H1 (cell line): ENCODE measurements around the gene SHMT2. TPM values are rescaled to one million over a fixed set of nuclear protein-coding genes. Genes with fewer than 3 reads are reported as not detected.
A peak's percentile ranks its signal among the peaks of the same experiment; 100 is the strongest.

Experiments
- CTCF ChIA-PET: fragments of 300-600 bp; sonication (Branson Sonifier 250); formaldehyde crosslinking; loops from one replicate; lab custom pipeline; 2021; ENCODE audit not compliant: partially characterized antibody; lab: Charles Lee
- POLR2A ChIA-PET: fragments of 300-600 bp; sonication (Branson Sonifier 250); formaldehyde crosslinking; loops from one replicate; lab custom pipeline; 2021; ENCODE audit warnings: inconsistent platforms; ENCODE audit not compliant: partially characterized antibody; lab: Charles Lee
- DNase-seq, 2 experiments: peaks; one replicate each; pipeline versions ENCODE4 v3.0.0 to v3.0.0-alpha.2; 2010 to 2022; ENCODE audit warnings: low spot score in 2 of 2, low read depth in 1 of 2, mixed read lengths in 1 of 2
- FAIRE-seq: peaks from 2 replicates; lab custom pipeline; 2011; peaks lifted over from hg19 to GRCh38; lab: Jason Lieb, UNC
- H2AFZ ChIP-seq: 2 replicates; pipeline ENCODE4 v1.8.1; 2012; ENCODE audit warnings: low read length, inconsistent platforms
- H2AK5ac ChIP-seq: 2 replicates; pipeline ENCODE4 v1.6.1; 2013; ENCODE audit warnings: low read depth, low read length
- H2BK120ac ChIP-seq: replicated peaks from 2 replicates; pipeline ENCODE3; 2013; ENCODE audit warnings: low read depth, low read length, inconsistent platforms
- H2BK12ac ChIP-seq: 2 replicates; pipeline ENCODE4 v1.6.1; 2013; ENCODE audit warnings: low read depth, low read length
- H2BK15ac ChIP-seq: 2 replicates; pipeline ENCODE4 v1.6.1; 2013; ENCODE audit warnings: low read length
- H2BK20ac ChIP-seq: 2 replicates; pipeline ENCODE4 v1.6.1; 2013; ENCODE audit warnings: low read length
- H2BK5ac ChIP-seq: 2 replicates; pipeline ENCODE4 v1.6.1; 2013; ENCODE audit warnings: low read depth, low read length
- H3K14ac ChIP-seq: 2 replicates; pipeline ENCODE4 v1.6.1; 2013; ENCODE audit warnings: inconsistent platforms; ENCODE audit not compliant: insufficient read length
- H3K18ac ChIP-seq: 2 replicates; pipeline ENCODE4 v1.6.1; 2013; ENCODE audit warnings: low read length; ENCODE audit errors: extremely low read depth
- H3K23ac ChIP-seq: 2 replicates; pipeline ENCODE4 v1.6.1; 2013; ENCODE audit warnings: inconsistent platforms; ENCODE audit not compliant: insufficient read length
- H3K23me2 ChIP-seq: 2 replicates; pipeline ENCODE4 v1.6.1; 2013; ENCODE audit warnings: low read depth, low read length
- H3K27ac ChIP-seq: 2 replicates; pipeline ENCODE4 v1.6.1; 2011; ENCODE audit warnings: low read depth, low read length, inconsistent platforms
- H3K27me3 ChIP-seq, 4 experiments: replicated peaks in 1 of 4; 1 replicate in 1 of 4; 2 replicates in 3 of 4; pipeline versions ENCODE4 v1.6.1 to v1.8.1; 2011 to 2013; ENCODE audit warnings: low read length in 3 of 4, mild to moderate bottlenecking in 3 of 4, inconsistent platforms in 2 of 4, mixed read lengths in 2 of 4, moderate library complexity in 1 of 4; ENCODE audit not compliant: control insufficient read depth in 3 of 4, insufficient read depth in 3 of 4; ENCODE audit errors: extremely low read depth in 1 of 4
- H3K36me3 ChIP-seq, 4 experiments: 2 replicates each; pipeline versions ENCODE4 v1.6.1 to v1.8.1; 2011 to 2013; ENCODE audit warnings: mild to moderate bottlenecking in 4 of 4, low read length in 3 of 4, moderate library complexity in 2 of 4, control low read depth in 1 of 4, inconsistent platforms in 1 of 4; ENCODE audit not compliant: insufficient read depth in 4 of 4, control insufficient read depth in 2 of 4
- H3K4ac ChIP-seq: replicated peaks from 2 replicates; pipeline ENCODE3; 2013; ENCODE audit warnings: low read length, low read depth, mixed read lengths, inconsistent platforms; ENCODE audit not compliant: insufficient read length
- H3K4me1 ChIP-seq, 4 experiments: replicated peaks in 1 of 4; 1 replicate in 1 of 4; 2 replicates in 3 of 4; pipeline versions ENCODE4 v1.6.1 to v1.8.1; 2011 to 2013; ENCODE audit warnings: low read length in 3 of 4, inconsistent platforms in 2 of 4, mixed read lengths in 1 of 4; ENCODE audit not compliant: insufficient read depth in 4 of 4, control insufficient read depth in 3 of 4
- H3K4me2 ChIP-seq, 2 experiments: 2 replicates each; pipeline versions ENCODE4 v1.6.1 to v1.8.1; 2011 to 2013; ENCODE audit warnings: low read depth in 2 of 2, low read length in 2 of 2, control low read depth in 1 of 2, inconsistent platforms in 1 of 2, mild to moderate bottlenecking in 1 of 2; ENCODE audit not compliant: insufficient read depth in 1 of 2
- H3K4me3 ChIP-seq, 4 experiments: fragments of 200-600, 300-600 bp in 1 of 4; sonication (generic), shearing (Covaris generic), sonication (Bioruptor Twin) in 1 of 4; 2 replicates each; pipeline versions ENCODE4 v1.5.1 to v1.8.1; 2011 to 2016; ENCODE audit warnings: low read length in 4 of 4, low read depth in 3 of 4, control low read depth in 2 of 4, inconsistent platforms in 2 of 4, mild to moderate bottlenecking in 2 of 4, mixed read lengths in 1 of 4, moderate library complexity in 1 of 4; ENCODE audit not compliant: insufficient read depth in 2 of 4; ENCODE audit errors: extremely low read depth in 1 of 4
- H3K56ac ChIP-seq: replicated peaks from 2 replicates; pipeline ENCODE3; 2013; ENCODE audit warnings: low read depth, mild to moderate bottlenecking, mixed read lengths, low read length, inconsistent platforms; ENCODE audit not compliant: insufficient read length
- H3K79me1 ChIP-seq: 2 replicates; pipeline ENCODE4 v1.6.1; 2013; ENCODE audit warnings: low read depth, low read length, control low read depth
- H3K79me2 ChIP-seq, 2 experiments: 2 replicates each; pipeline versions ENCODE4 v1.6.1 to v1.8.1; 2012 to 2013; ENCODE audit warnings: low read length in 2 of 2, mild to moderate bottlenecking in 2 of 2, inconsistent platforms in 1 of 2; ENCODE audit not compliant: insufficient read depth in 2 of 2, control insufficient read depth in 1 of 2
- H3K9ac ChIP-seq, 4 experiments: replicated peaks in 1 of 4; 1 replicate in 1 of 4; 2 replicates in 3 of 4; pipeline versions ENCODE4 v1.6.1 to v1.8.1; 2011 to 2013; ENCODE audit warnings: low read depth in 3 of 4, low read length in 3 of 4, control low read depth in 2 of 4, mild to moderate bottlenecking in 2 of 4, moderate library complexity in 2 of 4, inconsistent platforms in 1 of 4; ENCODE audit errors: extremely low read depth in 1 of 4
- H3K9me3 ChIP-seq, 2 experiments: 2 replicates each; pipeline versions ENCODE4 v1.6.1 to v1.8.1; 2012 to 2013; ENCODE audit warnings: mild to moderate bottlenecking in 2 of 2, moderate library complexity in 2 of 2, control low read depth in 1 of 2, inconsistent platforms in 1 of 2, low read depth in 1 of 2, low read length in 1 of 2, mixed read lengths in 1 of 2; ENCODE audit not compliant: insufficient read depth in 2 of 2
- H4K20me1 ChIP-seq, 2 experiments: replicated peaks in 1 of 2; 2 replicates each; pipeline versions ENCODE3 to v1.8.1; 2011 to 2013; ENCODE audit warnings: inconsistent platforms in 2 of 2, low read length in 2 of 2, mild to moderate bottlenecking in 1 of 2; ENCODE audit not compliant: insufficient read depth in 2 of 2, control insufficient read depth in 1 of 2
- H4K5ac ChIP-seq: 2 replicates; pipeline ENCODE4 v1.6.1; 2013; ENCODE audit warnings: low read length, low read depth, mixed read lengths, inconsistent platforms; ENCODE audit not compliant: insufficient read length
- H4K8ac ChIP-seq: 2 replicates; pipeline ENCODE4 v1.8.0; 2013; ENCODE audit warnings: mild to moderate bottlenecking, moderate library complexity, low read length, inconsistent platforms; ENCODE audit not compliant: insufficient read depth; ENCODE audit errors: extremely low read depth
- H4K91ac ChIP-seq: replicated peaks from 2 replicates; pipeline ENCODE3; 2013; ENCODE audit warnings: low read length, mixed read lengths, inconsistent platforms; ENCODE audit not compliant: insufficient read length
- EZH2 ChIP-seq: fragments of 200-600 bp; sonication (generic); IDR thresholded peaks from 2 replicates; pipeline ENCODE4 v1.7.1; 2012; ENCODE audit warnings: low read depth, mild to moderate bottlenecking, moderate library complexity, low read length, inconsistent platforms; ENCODE audit not compliant: severe bottlenecking
- GABPA ChIP-seq: IDR thresholded peaks from 2 replicates; pipeline ENCODE4 v1.6.1; 2011; ENCODE audit warnings: mild to moderate bottlenecking, low read length, moderate library complexity, borderline replicate concordance; ENCODE audit not compliant: insufficient read depth
- JUND ChIP-seq: IDR thresholded peaks from 2 replicates; pipeline ENCODE4 v1.6.1; 2011; ENCODE audit warnings: mild to moderate bottlenecking, improper control_type of control experiment, low read length
- RBBP5 ChIP-seq: IDR thresholded peaks from 2 replicates; pipeline ENCODE4 v1.7.1; 2012; ENCODE audit warnings: low read depth, mild to moderate bottlenecking, inconsistent platforms, low read length, moderate library complexity, borderline replicate concordance
- WGBS, 2 experiments: shearing (Covaris generic) in 1 of 2; methylation state at CpG; one replicate each; pipeline versions ENCODE4 v1.1.6 to v1.1.7; 2013 to 2015; ENCODE audit warnings: low lambda C conversion rate in 2 of 2, mixed read lengths in 2 of 2, inconsistent platforms in 1 of 2, low coverage in 1 of 2, missing lambda C conversion rate in 1 of 2; ENCODE audit not compliant: insufficient replicate concordance in 2 of 2, insufficient coverage in 1 of 2, insufficient read length in 1 of 2; ENCODE audit errors: extremely low coverage in 1 of 2, missing lambda C conversion rate in 1 of 2; 5-methylcytosine and 5-hydroxymethylcytosine counted together
- polyA plus RNA-seq, 7 experiments: library from polyadenylated mRNA; depleted of rRNA in 3 of 7; stranded (reverse) in 5 of 7; unstranded in 2 of 7; fragments of >200 nt in 5 of 7; fragments of 200-250 nt in 2 of 7; gene quantifications; 1 replicate in 5 of 7; 2 replicates in 1 of 7; 4 replicates in 1 of 7; pipeline versions ENCODE4 v1.2.1 to v1.2.3, GENCODE V29; 2011 to 2013; ENCODE audit warnings: missing spikeins in 2 of 7, mixed read lengths in 2 of 7
- total RNA-seq: library from RNA; stranded (reverse); fragmentation: NEBNext Ultra II Directional; extraction: Animal tissue kit (Norgen Biotek cat#: 25700); gene quantifications from 2 replicates; pipeline ENCODE4 v1.2.1, GENCODE V29; 2021

Gene SHMT2
- total and polyA plus RNA-seq, 2 of the 8 experiments (the other 6 are each of a cell fraction or from before 2014, with no cell fraction given) = 274 to 520 TPM

- Histone ChIP-seq H3K9ac (no peak overlapping the region; a peak in 1 of 7 replicates), H3K27ac (no peak overlapping the region), H4K8ac (peak overlapping the region; percentile 74; the same call in 1 of the 2 replicates), H2BK15ac (peak overlapping the region; percentile 88; the same call in 1 of the 2 replicates), H3K23me2 (peaks cover 26% of the 10 kb centered on the region)
- TF ChIP-seq EZH2 = peak; percentile 36
- peak; percentile 56; the same call in 1 of the 2 replicates for TF ChIP-seq GABPA
- TF ChIP-seq JUND = no peak
- TF ChIP-seq RBBP5 = peak; percentile 60; the same call in 1 of the 2 replicates
- TF ChIP-seq, all 59 proteins: peak for 3
- Histone ChIP-seq H3K4me1 (peaks cover 6 to 65% (median 44%) of the 10 kb centered on the region in 4 experiments), H3K79me1 (no peaks in the 10 kb centered on the region; the same call in 1 of the 2 replicates), H3K4me3 (peak overlapping the region; percentile 35 to 67 (median 53)), H2AFZ (no peak overlapping the region; the same call in 1 of the 2 replicates), H3K27me3 (peaks cover 59 to 77% (median 71%) of the 10 kb centered on the region in 4 experiments), H3K4me2 (peak overlapping the region; percentile 89 to 91), H3K56ac (no peak overlapping the region), H2BK5ac (no peak overlapping the region; the same call in 1 of the 2 replicates), H4K5ac (no peak overlapping the region), H4K20me1 (peaks cover 23 to 28% of the 10 kb centered on the region in 2 experiments), H3K36me3 (peaks cover 11 to 15% (median 13%) of the 10 kb centered on the region in 4 experiments), H2BK120ac (no peak overlapping the region), H3K4ac (no peak overlapping the region), H4K91ac (no peak overlapping the region), H3K23ac (no peak overlapping the region), H3K18ac (peak overlapping the region; percentile 71), H3K79me2 (no peaks in the 10 kb centered on the region), H3K9me3 (no peaks in the 10 kb centered on the region), H2AK5ac (peak overlapping the region; percentile 91; the same call in 1 of the 2 replicates), H3K14ac (no peak overlapping the region), H2BK12ac (peak overlapping the region; percentile 84; the same call in 1 of the 2 replicates), H2BK20ac (peak overlapping the region; percentile 90; the same call in 1 of the 2 replicates)
- WGBS, 2 experiments = 3% methylated on average over 48 of the region's 63 CpGs; no CpG with 5 or more reads in 1 of the 2 experiments
- ChIA-PET POLR2A (interaction anchor here (0.8 to 23.7 kb wide), 15 partner anchors 3 to 282 kb away, joined by 3 to 852 read pairs (median 5); partner anchors contain the start of genes DDIT3, INHBE, LRP1 and NXPH4), CTCF (interaction anchor here (0.6 to 27.9 kb wide), 15 partner anchors 9 to 218 kb away, joined by 3 to 726 read pairs (median 3); partner anchors contain the start of genes GLI1, INHBE, NXPH4 and SHMT2)
- no peak for FAIRE-seq
- peak in 1 of 2 experiments; percentile 83 for DNase-seq
These were observed 8.7 kb downstream of the SHMT2 start for GRCh38 chr12:57237932-57238853.
